Measurements from ENCODE around the gene LRRC45.

Gene LRRC45

GRCh38 chr17:81994593-81995462 is 28.3 kb upstream of the LRRC45 start:
- DNase-seq (ENCODE audit: low spot score): no peak

- DNase-seq (ENCODE audit: low spot score): no peak
Measured at GRCh38 chr17:81995463-81996231, 27.5 kb upstream of the LRRC45 start.

GRCh38 chr17:81996232-81996756 is 26.8 kb upstream of the LRRC45 start:
- no peak for DNase-seq (ENCODE audit: low spot score)

- no peak for DNase-seq (ENCODE audit: low spot score)
Measured at GRCh38 chr17:81996757-81997441, 26.2 kb upstream of the LRRC45 start.

- DNase-seq (ENCODE audit: low spot score): no peak
Measured at GRCh38 chr17:81998212-81998611, 24.9 kb upstream of the LRRC45 start.

GRCh38 chr17:81998691-81999438 is 24.2 kb upstream of the LRRC45 start:
- no peak for DNase-seq (ENCODE audit: low spot score)

GRCh38 chr17:81999587-81999975 is 23.5 kb upstream of the LRRC45 start:
- no peak for DNase-seq (ENCODE audit: low spot score)

GRCh38 chr17:81999976-82000802 is 22.9 kb upstream of the LRRC45 start:
- no peak for DNase-seq (ENCODE audit: low spot score)

- no peak for DNase-seq (ENCODE audit: low spot score)
Measured at GRCh38 chr17:82000803-82001570, 22.1 kb upstream of the LRRC45 start.

- no peak for DNase-seq (ENCODE audit: low spot score)
Measured at GRCh38 chr17:82001571-82002056, 21.5 kb upstream of the LRRC45 start.

GRCh38 chr17:82003411-82004381 is 19.4 kb upstream of the LRRC45 start:
- no peak for DNase-seq (ENCODE audit: low spot score)

- no peak for DNase-seq (ENCODE audit: low spot score)
Measured at GRCh38 chr17:82004517-82005455, 18.3 kb upstream of the LRRC45 start.

- DNase-seq (ENCODE audit: low spot score): no peak
Measured at GRCh38 chr17:82005701-82006348, 17.3 kb upstream of the LRRC45 start.

- no peak for DNase-seq (ENCODE audit: low spot score)
Measured at GRCh38 chr17:82006468-82007227, 16.5 kb upstream of the LRRC45 start.

- DNase-seq (ENCODE audit: low spot score): no peak
Measured at GRCh38 chr17:82007228-82007494, 15.9 kb upstream of the LRRC45 start.

GRCh38 chr17:82007495-82008257 is 15.4 kb upstream of the LRRC45 start:
- no peak for DNase-seq (ENCODE audit: low spot score)

All from HuH-7 (cell line).